Measurements from ENCODE around the gene LDLRAD4.
"Not testable (repeated sequence)": the region's sequence is repeated elsewhere in the genome, so short reads cannot be mapped to it uniquely, and the experiment has no call there.

The LDLRAD4 gene

GRCh38 chr18:13471971-13472628 lies 253.5 kb downstream of the LDLRAD4 start:
- Histone ChIP-seq H3K27ac (ENCODE audit: low read length) (no peak overlapping the region), H3K9me3 (ENCODE audit: insufficient read depth, low read depth, low read length) (no peaks in the 10 kb centered on the region), H3K4me1 (ENCODE audit: insufficient read depth, low read length) (peaks cover 4% of the 10 kb centered on the region; the same call in 1 of the 2 replicates), H3K4me3 (ENCODE audit: low read length) (no peak overlapping the region), H3K27me3 (ENCODE audit: insufficient read depth, low read length) (no peaks in the 10 kb centered on the region), H3K9ac (ENCODE audit: low read depth, low read length) (no peak overlapping the region), H3K36me3 (ENCODE audit: insufficient read depth, low read depth, low read length) (no peaks in the 10 kb centered on the region)

GRCh38 chr18:13473751-13474150 lies 255.2 kb downstream of the LDLRAD4 start:
- Histone ChIP-seq H3K4me1 (ENCODE audit: insufficient read depth, low read length) (peaks cover 4% of the 10 kb centered on the region; the same call in 1 of the 2 replicates), H3K9me3 (ENCODE audit: insufficient read depth, low read depth, low read length) (no peaks in the 10 kb centered on the region), H3K4me3 (ENCODE audit: low read length) (no peak overlapping the region), H3K36me3 (ENCODE audit: insufficient read depth, low read depth, low read length) (no peaks in the 10 kb centered on the region), H3K27ac (ENCODE audit: low read length) (no peak overlapping the region), H3K27me3 (ENCODE audit: insufficient read depth, low read length) (no peaks in the 10 kb centered on the region), H3K9ac (ENCODE audit: low read depth, low read length) (no peak overlapping the region)

DNA sequence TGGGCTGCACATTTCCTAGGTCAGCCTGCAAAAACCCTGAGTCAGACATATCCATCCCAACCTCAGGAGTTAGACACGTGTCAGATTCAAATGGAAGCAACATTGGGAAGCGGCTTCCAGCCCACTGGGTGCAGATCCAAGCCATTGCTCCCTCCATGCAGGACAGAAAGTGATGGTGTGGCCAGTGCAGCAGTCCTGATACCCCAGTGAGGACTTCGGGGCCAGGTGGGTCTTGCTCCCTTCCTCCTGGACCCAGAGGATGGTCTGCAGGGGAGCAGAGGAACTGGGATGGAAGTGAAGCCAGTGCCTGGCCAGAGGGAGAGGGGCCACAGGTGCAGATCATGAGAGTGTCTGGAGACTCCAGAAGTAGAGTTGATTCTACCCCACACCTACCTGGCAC lies 255.8 kb downstream of the LDLRAD4 start:
- Histone ChIP-seq H3K4me3 (ENCODE audit: low read length) (no peak overlapping the region), H3K4me1 (ENCODE audit: insufficient read depth, low read length) (peaks cover 4% of the 10 kb centered on the region; the same call in 1 of the 2 replicates), H3K9me3 (ENCODE audit: insufficient read depth, low read depth, low read length) (no peaks in the 10 kb centered on the region), H3K27me3 (ENCODE audit: insufficient read depth, low read length) (no peaks in the 10 kb centered on the region), H3K36me3 (ENCODE audit: insufficient read depth, low read depth, low read length) (no peaks in the 10 kb centered on the region), H3K27ac (ENCODE audit: low read length) (no peak overlapping the region), H3K9ac (ENCODE audit: low read depth, low read length) (no peak overlapping the region)

DNA sequence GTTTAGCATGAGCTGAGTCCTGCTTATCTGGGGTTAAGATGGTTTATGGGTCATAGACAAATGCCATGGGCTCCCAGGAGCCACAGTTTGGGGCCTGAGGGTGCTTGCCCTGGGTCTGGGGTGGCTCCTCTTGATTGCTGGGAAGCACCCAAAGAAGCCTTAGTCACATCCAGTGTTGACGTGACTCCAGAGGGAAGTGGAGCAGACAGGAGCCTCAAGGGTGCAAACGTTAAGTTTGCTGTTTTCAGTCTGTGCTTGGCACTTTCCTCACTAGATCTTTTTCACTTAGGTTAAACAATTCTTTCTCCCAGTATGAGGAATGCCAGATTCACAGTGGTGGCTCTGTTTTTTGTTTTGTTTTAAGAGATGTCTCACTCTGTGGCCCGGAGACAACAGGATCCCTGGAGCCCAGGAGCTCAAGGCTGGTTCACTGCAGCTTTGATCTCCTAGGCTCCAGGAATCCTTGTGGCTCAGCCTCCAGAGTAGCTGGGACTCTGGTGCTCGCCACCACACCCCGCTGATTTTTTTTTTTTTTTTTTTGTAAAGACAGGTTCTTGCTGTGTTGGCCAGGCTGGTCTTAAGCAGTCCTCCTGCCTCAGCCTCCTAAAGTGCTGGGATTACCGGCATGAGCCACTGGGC lies 256.5 kb downstream of the LDLRAD4 start:
- Histone ChIP-seq H3K27ac (ENCODE audit: low read length) (no peak overlapping the region), H3K4me1 (ENCODE audit: insufficient read depth, low read length) (peaks cover 4% of the 10 kb centered on the region; the same call in 1 of the 2 replicates)

GRCh38 chr18:13476312-13476711 lies 257.8 kb downstream of the LDLRAD4 start:
- H3K4me1 ChIP-seq (ENCODE audit: insufficient read depth, low read length); H3K27ac ChIP-seq (ENCODE audit: low read length); H3K36me3 ChIP-seq (ENCODE audit: insufficient read depth, low read depth, low read length); H3K9ac ChIP-seq (ENCODE audit: low read depth, low read length); H3K9me3 ChIP-seq (ENCODE audit: insufficient read depth, low read depth, low read length); H3K27me3 ChIP-seq (ENCODE audit: insufficient read depth, low read length); H3K4me3 ChIP-seq (ENCODE audit: low read length): not testable (repeated sequence)

More for the DNA sequence above, 256.5 kb downstream of the LDLRAD4 start:
- no peaks in the 10 kb centered on the region; the same call in 1 of the 2 replicates for H3K9me3 ChIP-seq (ENCODE audit: insufficient read depth, low read depth, low read length)
- H3K9ac ChIP-seq (ENCODE audit: low read depth, low read length), result no peak overlapping the region
- no peaks in the 10 kb centered on the region for H3K27me3 ChIP-seq (ENCODE audit: insufficient read depth, low read length)
- H3K36me3 ChIP-seq (ENCODE audit: insufficient read depth, low read depth, low read length), result no peaks in the 10 kb centered on the region
- H3K4me3 ChIP-seq (ENCODE audit: low read length), result no peak overlapping the region

GRCh38 chr18:13477147-13477683 lies 258.7 kb downstream of the LDLRAD4 start:
- H3K4me1 ChIP-seq (ENCODE audit: insufficient read depth, low read length), result peaks cover 3% of the 10 kb centered on the region; the same call in 1 of the 2 replicates
- H3K9me3 ChIP-seq (ENCODE audit: insufficient read depth, low read depth, low read length), result no peaks in the 10 kb centered on the region; the same call in 1 of the 2 replicates
- no peaks in the 10 kb centered on the region for H3K27me3 ChIP-seq (ENCODE audit: insufficient read depth, low read length)
- no peak overlapping the region for H3K9ac ChIP-seq (ENCODE audit: low read depth, low read length)
- H3K36me3 ChIP-seq (ENCODE audit: insufficient read depth, low read depth, low read length), result no peaks in the 10 kb centered on the region
- no peak overlapping the region for H3K4me3 ChIP-seq (ENCODE audit: low read length)
- H3K27ac ChIP-seq (ENCODE audit: low read length), result no peak overlapping the region

GRCh38 chr18:13480571-13481255 lies 262.2 kb downstream of the LDLRAD4 start:
- H3K4me1 ChIP-seq (ENCODE audit: insufficient read depth, low read length), result no peaks in the 10 kb centered on the region
- no peaks in the 10 kb centered on the region; the same call in 1 of the 2 replicates for H3K27me3 ChIP-seq (ENCODE audit: insufficient read depth, low read length)
- H3K36me3 ChIP-seq (ENCODE audit: insufficient read depth, low read depth, low read length), result no peaks in the 10 kb centered on the region
- no peak overlapping the region for H3K27ac ChIP-seq (ENCODE audit: low read length)
- H3K9me3 ChIP-seq (ENCODE audit: insufficient read depth, low read depth, low read length), result no peaks in the 10 kb centered on the region; the same call in 1 of the 2 replicates
- no peak overlapping the region for H3K9ac ChIP-seq (ENCODE audit: low read depth, low read length)
- H3K4me3 ChIP-seq (ENCODE audit: low read length), result no peak overlapping the region

DNA sequence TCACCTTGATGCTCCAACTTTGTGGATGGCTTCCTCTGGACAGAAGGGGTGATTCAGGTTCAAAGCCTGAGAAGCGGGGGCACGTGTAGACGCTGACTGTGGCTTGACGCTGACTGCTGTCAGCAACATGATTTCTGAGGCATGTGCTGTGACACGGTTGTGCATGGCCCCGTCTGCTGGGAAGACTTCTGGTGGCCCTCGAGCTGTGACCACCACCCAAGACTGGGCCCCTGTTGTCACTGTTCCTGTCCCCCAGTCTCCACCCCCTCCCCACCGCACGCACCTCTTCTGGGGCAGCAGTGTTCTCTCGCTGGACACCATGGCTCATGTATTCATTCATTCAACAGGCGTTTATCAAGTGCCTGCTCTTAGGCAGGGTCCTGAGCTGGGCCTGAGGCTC lies 262.8 kb downstream of the LDLRAD4 start:
- H3K4me3 ChIP-seq (ENCODE audit: low read length), result no peak overlapping the region
- H3K36me3 ChIP-seq (ENCODE audit: insufficient read depth, low read depth, low read length), result no peaks in the 10 kb centered on the region
- H3K9ac ChIP-seq (ENCODE audit: low read depth, low read length), result no peak overlapping the region
- H3K27me3 ChIP-seq (ENCODE audit: insufficient read depth, low read length), result peaks cover 5% of the 10 kb centered on the region; the same call in 1 of the 2 replicates
- no peaks in the 10 kb centered on the region; the same call in 1 of the 2 replicates for H3K9me3 ChIP-seq (ENCODE audit: insufficient read depth, low read depth, low read length)
- H3K4me1 ChIP-seq (ENCODE audit: insufficient read depth, low read length), result no peaks in the 10 kb centered on the region
- no peak overlapping the region for H3K27ac ChIP-seq (ENCODE audit: low read length)

- Histone ChIP-seq H3K27ac (ENCODE audit: low read length) (no peak overlapping the region), H3K9ac (ENCODE audit: low read depth, low read length) (no peak overlapping the region), H3K4me3 (ENCODE audit: low read length) (no peak overlapping the region), H3K9me3 (ENCODE audit: insufficient read depth, low read depth, low read length) (no peaks in the 10 kb centered on the region; the same call in 1 of the 2 replicates), H3K27me3 (ENCODE audit: insufficient read depth, low read length) (peaks cover 5% of the 10 kb centered on the region; the same call in 1 of the 2 replicates), H3K36me3 (ENCODE audit: insufficient read depth, low read depth, low read length) (no peaks in the 10 kb centered on the region), H3K4me1 (ENCODE audit: insufficient read depth, low read length) (peaks cover 3% of the 10 kb centered on the region; the same call in 1 of the 2 replicates)
Measured at GRCh38 chr18:13481820-13482617, 263.5 kb downstream of the LDLRAD4 start.

- Histone ChIP-seq H3K27me3 (ENCODE audit: insufficient read depth, low read length) (peaks cover 5% of the 10 kb centered on the region; the same call in 1 of the 2 replicates), H3K9ac (ENCODE audit: low read depth, low read length) (no peak overlapping the region)
Measured at GRCh38 chr18:13482618-13482945, 264.0 kb downstream of the LDLRAD4 start.

More at GRCh38 chr18:13482618-13482945, 264.0 kb downstream of the LDLRAD4 start:
- no peaks in the 10 kb centered on the region for H3K36me3 ChIP-seq (ENCODE audit: insufficient read depth, low read depth, low read length)
- H3K4me3 ChIP-seq (ENCODE audit: low read length), result no peak overlapping the region
- no peak overlapping the region for H3K27ac ChIP-seq (ENCODE audit: low read length)
- no peaks in the 10 kb centered on the region; the same call in 1 of the 2 replicates for H3K9me3 ChIP-seq (ENCODE audit: insufficient read depth, low read depth, low read length)
- H3K4me1 ChIP-seq (ENCODE audit: insufficient read depth, low read length), result peaks cover 6% of the 10 kb centered on the region; the same call in 1 of the 2 replicates

Data from iPS-20b (cell line).